ENCODE data around the gene NIM1K. TPM values are rescaled to one million over a fixed set of nuclear protein-coding genes. Genes with fewer than 3 reads are reported as not detected.

NIM1K gene
- total RNA-seq, 1 experiment from 2014 or later, result 0.26 TPM

DNA sequence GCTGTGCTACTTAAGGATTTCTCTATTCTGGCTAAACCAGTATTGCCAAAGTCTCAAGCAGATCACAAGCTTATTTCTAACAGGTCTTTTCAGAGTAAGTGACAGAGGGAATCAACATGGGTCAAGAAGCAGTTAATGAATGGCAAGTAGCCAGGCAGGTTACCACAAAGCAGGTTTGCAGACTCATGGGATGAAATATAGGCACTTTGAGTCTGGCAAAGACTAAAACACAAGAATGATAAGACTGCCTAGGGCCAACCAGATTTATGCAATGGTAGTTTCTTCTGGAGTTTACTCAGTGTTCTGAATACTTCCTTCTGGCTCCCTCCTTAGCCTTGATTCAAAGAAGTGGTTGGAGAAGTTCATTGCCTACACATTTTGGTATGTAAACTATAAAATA is 117.6 kb downstream of the NIM1K start:
- POLR2A ChIA-PET (ENCODE audit: unreplicated experiment), result no interaction called here
- H3K4me2 ChIP-seq, result peak overlapping the region; percentile 78

DNA sequence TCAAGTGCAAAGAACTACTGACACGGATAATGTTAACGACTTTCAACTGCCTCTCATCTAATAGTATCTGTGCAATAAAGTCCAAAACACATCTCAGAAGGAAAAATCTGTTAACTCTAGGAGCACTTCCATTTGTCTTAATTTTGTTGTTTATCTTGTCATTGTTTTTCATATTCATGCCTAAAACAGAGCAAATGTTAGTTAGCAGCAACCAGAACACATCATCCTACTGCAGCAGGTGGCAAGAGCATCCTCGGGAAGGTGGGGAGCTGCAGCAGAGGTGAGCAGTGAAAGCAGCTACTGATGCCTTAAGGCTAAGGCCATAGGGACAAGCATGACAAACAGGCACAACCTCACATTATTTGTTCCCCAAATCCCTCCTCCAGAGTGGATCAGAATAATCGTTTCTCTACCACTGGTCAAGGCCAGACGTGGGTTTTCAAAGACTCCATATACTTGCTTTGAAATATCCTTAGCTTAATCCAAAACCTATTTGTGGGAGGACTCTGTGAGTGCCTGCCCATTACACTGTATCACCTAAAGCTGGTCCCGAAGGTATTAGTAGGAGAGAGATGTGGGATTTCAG is 120.1 kb downstream of the NIM1K start:
- Histone ChIP-seq H3K27me3 (ENCODE audit: insufficient read depth, low read depth) (no peaks in the 10 kb centered on the region), H3K4me3 (peak overlapping the region; percentile 72), H3F3A (ENCODE audit: insufficient read depth, low read depth) (peaks cover 49% of the 10 kb centered on the region), H3K4me1 (replicated peaks; ENCODE audit: insufficient read depth) (peaks cover 72% of the 10 kb centered on the region), H3K4me2 (peak overlapping the region; percentile 78), H3K36me3 (ENCODE audit: low read depth) (peaks cover 36% of the 10 kb centered on the region), H4K20me1 (ENCODE audit: insufficient read depth) (peaks cover 49% of the 10 kb centered on the region), H3K9me2 (ENCODE audit: insufficient read depth) (no peaks in the 10 kb centered on the region), H3K9me3 (ENCODE audit: insufficient read depth, low read depth) (peaks cover 6% of the 10 kb centered on the region; the same call in 1 of the 2 replicates), H3K27ac (peak overlapping the region; percentile 73), H3K79me2 (ENCODE audit: low read depth) (peaks cover 60% of the 10 kb centered on the region), H2AFZ (peak overlapping the region; percentile 83; the same call in 1 of the 2 replicates)
- ChIA-PET CTCF (interaction anchor here (0.5 to 3.5 kb wide), 3 partner anchors 78 to 1794 kb away, joined by 3 to 35 read pairs (median 4); partner anchors contain the start of gene TMEM267), POLR2A (ENCODE audit: unreplicated experiment) (interaction anchor here (0.5 to 0.8 kb wide), 6 partner anchors 17 to 1422 kb away, joined by 3 to 10 read pairs (median 4); no protein-coding TSS in a partner anchor)
- no peak for DNase-seq
- intact Hi-C loops (cut with micrococcal nuclease; ENCODE audit: unreplicated experiment), result loop anchor here (2.0 to 10.0 kb wide), 8 partner anchors 77 to 460 kb away; partner anchors contain the start of genes C5orf34 and NNT
- TSS peak; percentile 32 for BruUV-seq (replicated peaks)
- TF ChIP-seq EZH2 (IDR thresholded peaks at IDR 0.05; ENCODE audit: low read depth), result no peak

More for the DNA sequence above, 117.6 kb downstream of the NIM1K start:
- Histone ChIP-seq H2AFZ (no peak overlapping the region), H3K9me2 (ENCODE audit: insufficient read depth) (no peaks in the 10 kb centered on the region), H3K27me3 (ENCODE audit: insufficient read depth, low read depth) (no peaks in the 10 kb centered on the region), H3K36me3 (ENCODE audit: low read depth) (peaks cover 38% of the 10 kb centered on the region), H3K4me3 (peak overlapping the region; percentile 3; the same call in 1 of the 2 replicates), H3F3A (ENCODE audit: insufficient read depth, low read depth) (peaks cover 40% of the 10 kb centered on the region), H3K4me1 (replicated peaks; ENCODE audit: insufficient read depth) (peaks cover 57% of the 10 kb centered on the region), H4K20me1 (ENCODE audit: insufficient read depth) (peaks cover 72% of the 10 kb centered on the region), H3K79me2 (ENCODE audit: low read depth) (peaks cover 84% of the 10 kb centered on the region), H3K9me3 (ENCODE audit: insufficient read depth, low read depth) (peaks cover 1% of the 10 kb centered on the region; the same call in 1 of the 2 replicates), H3K27ac (peak overlapping the region; percentile 47)
- CTCF ChIA-PET, result interaction anchor here (0.6 to 2.0 kb wide), 3 partner anchors 80 to 395 kb away, joined by 3 to 14 read pairs (median 4); partner anchors contain the start of gene TMEM267
- peak; percentile 46 to 93 for DNase-seq
- TF ChIP-seq EZH2 (IDR thresholded peaks at IDR 0.05; ENCODE audit: low read depth), result no peak
- no peak for TF ChIP-seq CTCF (conservative IDR thresholded peaks at IDR 0.05)
- intact Hi-C loops (cut with micrococcal nuclease; ENCODE audit: unreplicated experiment), result loop anchor here (2.0 to 10.0 kb wide), 6 partner anchors 83 to 463 kb away; partner anchors contain the start of genes C5orf34 and NNT
- BruUV-seq (replicated peaks), result no TSS peak

DNA sequence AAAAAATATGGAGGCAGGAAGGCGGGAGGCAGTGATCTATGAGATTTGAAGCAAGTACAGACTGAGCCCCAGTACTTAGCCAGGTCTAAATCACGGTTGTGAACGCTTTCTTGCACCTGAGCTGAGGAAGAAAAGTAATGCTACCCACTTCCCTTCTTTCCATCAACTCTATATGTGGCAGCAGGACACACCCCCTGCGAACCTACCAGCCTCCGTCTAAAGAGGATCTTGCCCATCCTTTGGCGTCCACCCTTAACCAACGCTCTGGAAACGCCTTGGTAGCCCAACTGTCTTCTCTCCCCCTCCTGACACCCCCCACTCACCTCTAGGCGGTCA is 120.6 kb downstream of the NIM1K start:
- peak overlapping the region; percentile 83 for H2AFZ ChIP-seq
- peaks cover 6% of the 10 kb centered on the region; the same call in 1 of the 2 replicates for H3K9me3 ChIP-seq (ENCODE audit: insufficient read depth, low read depth)
- H4K20me1 ChIP-seq (ENCODE audit: insufficient read depth), result peaks cover 44% of the 10 kb centered on the region
- ChIA-PET CTCF (interaction anchor here (0.5 to 3.5 kb wide), 3 partner anchors 77 to 1794 kb away, joined by 3 to 35 read pairs (median 6); partner anchors contain the start of gene TMEM267), POLR2A (ENCODE audit: unreplicated experiment) (interaction anchor here (0.5 to 1.7 kb wide), 8 partner anchors 167 to 1422 kb away, joined by 3 to 42 read pairs (median 7); partner anchors contain the start of genes C5orf34, TMEM267 and ZNF131)
- H3K9me2 ChIP-seq (ENCODE audit: insufficient read depth), result no peaks in the 10 kb centered on the region
- H3K4me2 ChIP-seq, result peak overlapping the region; percentile 78
- no peak for DNase-seq
- H3K4me3 ChIP-seq, result peak overlapping the region; percentile 72
- BruUV-seq (replicated peaks), result no TSS peak
- H3F3A ChIP-seq (ENCODE audit: insufficient read depth, low read depth), result peaks cover 44% of the 10 kb centered on the region
- TF ChIP-seq CTCF (conservative IDR thresholded peaks at IDR 0.05) (no peak; the same call in 1 of the 2 replicates), EZH2 (IDR thresholded peaks at IDR 0.05; ENCODE audit: low read depth) (no peak)
- intact Hi-C loops (cut with micrococcal nuclease; ENCODE audit: unreplicated experiment), result loop anchor here (1.0 to 10.0 kb wide), 13 partner anchors 76 to 460 kb away; partner anchors contain the start of genes C5orf34, NNT, PAIP1 and TMEM267
- peaks cover 55% of the 10 kb centered on the region for H3K79me2 ChIP-seq (ENCODE audit: low read depth)
- peaks cover 72% of the 10 kb centered on the region for H3K4me1 ChIP-seq (replicated peaks; ENCODE audit: insufficient read depth)
- H3K27ac ChIP-seq, result peak overlapping the region; percentile 73
- H3K36me3 ChIP-seq (ENCODE audit: low read depth), result peaks cover 31% of the 10 kb centered on the region
- H3K27me3 ChIP-seq (ENCODE audit: insufficient read depth, low read depth), result no peaks in the 10 kb centered on the region
